ENCODE results near the gene TMEM63B.
"Not testable (repeated sequence)": the region's sequence is repeated elsewhere in the genome, so short reads cannot be mapped to it uniquely, and the experiment has no call there.

The TMEM63B gene

GRCh38 chr6:44094403-44095242 lies 32.7 kb upstream of the TMEM63B start:
- DNase-seq: no peak

- not testable (repeated sequence) for DNase-seq
Measured at GRCh38 chr6:44095243-44095623, 32.1 kb upstream of the TMEM63B start.

- peak; percentile 43 for DNase-seq
Measured at GRCh38 chr6:44096612-44097011, 30.7 kb upstream of the TMEM63B start.

GRCh38 chr6:44097782-44098317 lies 29.5 kb upstream of the TMEM63B start:
- DNase-seq: no peak

GRCh38 chr6:44099192-44099591 lies 28.2 kb upstream of the TMEM63B start:
- DNase-seq: no peak

GRCh38 chr6:44100088-44100550 lies 27.2 kb upstream of the TMEM63B start:
- no peak for DNase-seq

GRCh38 chr6:44101832-44102231 lies 25.5 kb upstream of the TMEM63B start:
- DNase-seq: no peak

GRCh38 chr6:44102527-44102926 lies 24.8 kb upstream of the TMEM63B start:
- DNase-seq: no peak

GRCh38 chr6:44104481-44105021 lies 22.8 kb upstream of the TMEM63B start:
- DNase-seq: no peak

GRCh38 chr6:44105146-44105545 lies 22.2 kb upstream of the TMEM63B start:
- DNase-seq: no peak

- DNase-seq: no peak
Measured at GRCh38 chr6:44105993-44106740, 21.2 kb upstream of the TMEM63B start.

- no peak for DNase-seq
Measured at GRCh38 chr6:44107017-44107416, 20.3 kb upstream of the TMEM63B start.

GRCh38 chr6:44108471-44108870 lies 18.9 kb upstream of the TMEM63B start:
- no peak for DNase-seq

- no peak for DNase-seq
Measured at GRCh38 chr6:44109212-44109611, 18.1 kb upstream of the TMEM63B start.

- DNase-seq: no peak
Measured at GRCh38 chr6:44110005-44110676, 17.2 kb upstream of the TMEM63B start.

GRCh38 chr6:44110966-44111365 lies 16.4 kb upstream of the TMEM63B start:
- DNase-seq: no peak

- no peak for DNase-seq
Measured at GRCh38 chr6:44111434-44112417, 15.6 kb upstream of the TMEM63B start.

- DNase-seq: no peak
Measured at GRCh38 chr6:44113414-44113813, 13.9 kb upstream of the TMEM63B start.

GRCh38 chr6:44115866-44116265 lies 11.5 kb upstream of the TMEM63B start:
- DNase-seq: no peak

GRCh38 chr6:44116641-44117382 lies 10.5 kb upstream of the TMEM63B start:
- no peak for DNase-seq
